GM21367 (cell line): ENCODE measurements around the gene MASP1.

Experiments used
- ATAC-seq: cut with Tn5 transposase; IDR thresholded peaks from one replicate; pipeline ENCODE4 v1.9.1; 2021; ENCODE audit not compliant: unreplicated experiment

MASP1 gene

GRCh38 chr3:187291512-187292132 lies at the start of gene MASP1:
MASP1 (minus strand) TSS chr3:187291737; CDS start chr3:187291632, 105 bp downstream.
- no peak for ATAC-seq

GRCh38 chr3:187340578-187340977 lies 49.0 kb upstream of the MASP1 start:
- no peak for ATAC-seq

- ATAC-seq: no peak
Measured at GRCh38 chr3:187336322-187336721, 44.8 kb upstream of the MASP1 start.

GRCh38 chr3:187334904-187335303 lies 43.4 kb upstream of the MASP1 start:
- ATAC-seq: no peak

GRCh38 chr3:187328691-187329090 lies 37.2 kb upstream of the MASP1 start:
- no peak for ATAC-seq

- ATAC-seq: no peak
Measured at GRCh38 chr3:187327845-187328244, 36.3 kb upstream of the MASP1 start.

- ATAC-seq: no peak
Measured at GRCh38 chr3:187325632-187326031, 34.1 kb upstream of the MASP1 start.

GRCh38 chr3:187323091-187323490 lies 31.6 kb upstream of the MASP1 start:
- ATAC-seq: no peak

- ATAC-seq: no peak
Measured at GRCh38 chr3:187322291-187322690, 30.8 kb upstream of the MASP1 start.

GRCh38 chr3:187321766-187322165 lies 30.2 kb upstream of the MASP1 start:
- ATAC-seq: no peak

GRCh38 chr3:187319699-187320302 lies 28.3 kb upstream of the MASP1 start:
- ATAC-seq: peak; percentile 92

GRCh38 chr3:187318819-187319616 lies 27.5 kb upstream of the MASP1 start:
- no peak for ATAC-seq

- no peak for ATAC-seq
Measured at GRCh38 chr3:187315872-187316271, 24.3 kb upstream of the MASP1 start.

- ATAC-seq: no peak
Measured at GRCh38 chr3:187314176-187314575, 22.6 kb upstream of the MASP1 start.

GRCh38 chr3:187310954-187311470 lies 19.5 kb upstream of the MASP1 start:
- ATAC-seq: no peak

- no peak for ATAC-seq
Measured at GRCh38 chr3:187310226-187310625, 18.7 kb upstream of the MASP1 start.

GRCh38 chr3:187305881-187306280 lies 14.3 kb upstream of the MASP1 start:
- no peak for ATAC-seq

GRCh38 chr3:187299611-187300010 lies 8.1 kb upstream of the MASP1 start:
- no peak for ATAC-seq

GRCh38 chr3:187296911-187297310 lies 5.4 kb upstream of the MASP1 start:
- ATAC-seq: no peak

GRCh38 chr3:187296058-187296457 lies 4.5 kb upstream of the MASP1 start:
- no peak for ATAC-seq

- no peak for ATAC-seq
Measured at GRCh38 chr3:187295316-187296034, 3.9 kb upstream of the MASP1 start.
